Anterior cingulate cortex (tissue), 58 donors: Measurements from ENCODE around the gene KLHL40.

Experiments used
- DNase-seq, 58 donors: peaks; one replicate each; lab custom pipeline; 2025; lab: John Stamatoyannopoulos, UW

Gene KLHL40

GRCh38 chr3:42667096-42667522 lies 18.2 kb upstream of the KLHL40 start:
- DNase-seq: no peak

GRCh38 chr3:42667523-42668412 lies 17.6 kb upstream of the KLHL40 start:
- DNase-seq: no peak

- no peak for DNase-seq
Observed at GRCh38 chr3:42668413-42668760, 16.9 kb upstream of the KLHL40 start.

GRCh38 chr3:42668793-42669217 lies 16.5 kb upstream of the KLHL40 start:
- DNase-seq: no peak

DNA sequence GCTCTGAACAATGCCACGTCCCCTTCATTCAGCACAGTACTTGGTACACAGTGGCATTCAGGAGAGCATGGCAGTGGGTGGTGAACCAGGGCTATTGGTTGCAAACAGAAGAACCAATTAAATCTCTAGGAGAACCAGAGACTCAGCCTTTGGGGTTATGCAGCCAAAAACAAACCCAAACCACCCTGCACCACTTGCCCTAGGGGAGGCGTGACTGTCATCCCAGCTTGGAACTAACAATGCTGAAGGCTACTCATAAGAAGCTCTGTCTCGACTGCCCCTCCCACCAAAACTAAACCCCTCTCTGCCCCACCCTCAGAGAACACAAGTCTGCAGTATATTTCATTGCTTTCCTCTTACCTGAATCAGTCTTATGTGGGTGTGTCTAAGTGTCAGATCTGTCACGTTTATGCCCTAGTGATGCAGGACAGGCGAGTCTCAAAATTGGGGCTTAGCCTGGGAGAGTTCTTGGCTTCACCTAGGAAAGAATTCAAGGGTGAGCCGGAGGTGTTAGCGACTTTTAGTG lies 15.2 kb upstream of the KLHL40 start:
- no peak for DNase-seq

DNA sequence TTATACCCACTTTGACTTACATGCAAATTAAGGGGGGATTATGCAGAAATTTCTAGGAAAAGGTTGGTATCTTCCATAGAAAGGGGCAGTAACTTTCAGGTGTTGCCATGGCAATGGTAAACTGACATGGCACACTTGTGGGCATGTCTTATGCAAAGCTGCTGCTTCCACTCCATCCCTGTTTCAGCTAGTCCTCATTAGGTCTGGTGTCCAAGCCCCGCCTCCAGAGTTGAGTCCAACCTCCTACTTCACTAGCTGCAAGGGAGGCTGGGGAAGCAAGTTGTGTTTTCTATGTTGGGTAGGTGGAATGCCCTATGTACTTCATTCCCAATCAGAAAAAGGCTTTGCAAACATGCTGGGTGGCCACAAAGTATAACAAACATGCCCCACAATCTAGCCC lies 14.7 kb upstream of the KLHL40 start:
- DNase-seq: no peak

DNA sequence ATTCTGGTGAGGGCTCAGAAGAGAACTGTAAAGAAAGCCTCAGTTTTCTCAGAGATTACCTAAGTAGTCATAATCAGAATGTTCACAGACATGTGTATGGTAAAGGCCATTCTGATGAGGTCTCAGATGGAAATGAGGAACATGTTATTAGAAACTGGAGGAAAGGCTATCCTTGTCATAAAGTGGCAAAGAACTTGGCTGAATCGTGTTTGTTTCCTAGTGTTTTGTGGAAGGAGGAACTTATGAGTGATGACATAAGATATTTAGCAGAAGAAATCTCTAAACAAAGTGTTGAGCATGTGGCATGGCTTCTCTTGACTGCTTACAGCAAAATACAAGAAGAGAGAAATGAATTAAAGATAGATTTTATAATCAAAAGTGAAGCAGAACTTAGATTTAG lies 12.8 kb upstream of the KLHL40 start:
- no peak for DNase-seq

DNA sequence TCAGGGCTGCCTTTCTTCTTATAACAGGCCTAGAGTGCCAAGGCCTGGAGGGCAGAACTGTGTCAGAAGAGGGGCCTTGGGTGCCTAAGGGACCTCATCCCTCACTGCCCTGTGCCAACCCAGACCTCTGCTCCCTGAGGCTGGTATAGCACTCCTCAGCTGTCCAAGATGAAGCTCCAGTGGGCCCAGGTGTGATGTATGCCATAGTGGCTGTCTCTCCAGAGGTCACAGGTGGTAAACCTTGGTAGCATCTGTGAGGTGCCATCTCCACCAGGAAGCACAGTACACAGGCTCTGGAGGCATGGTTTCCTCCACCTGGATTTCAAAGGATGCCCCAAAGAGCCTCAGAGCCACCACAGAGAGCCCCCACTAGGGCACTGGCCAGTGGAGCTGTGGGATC lies 12.3 kb upstream of the KLHL40 start:
- DNase-seq: no peak

GRCh38 chr3:42674146-42674545 lies 11.2 kb upstream of the KLHL40 start:
- DNase-seq: no peak

- no peak for DNase-seq
Observed at GRCh38 chr3:42675909-42676308, 9.4 kb upstream of the KLHL40 start.

- DNase-seq: no peak
Observed at GRCh38 chr3:42678447-42678846, 6.9 kb upstream of the KLHL40 start.

- DNase-seq: no peak
Observed at GRCh38 chr3:42680271-42680670, 5.1 kb upstream of the KLHL40 start.

GRCh38 chr3:42680806-42681205 lies 4.5 kb upstream of the KLHL40 start:
- DNase-seq: no peak

DNA sequence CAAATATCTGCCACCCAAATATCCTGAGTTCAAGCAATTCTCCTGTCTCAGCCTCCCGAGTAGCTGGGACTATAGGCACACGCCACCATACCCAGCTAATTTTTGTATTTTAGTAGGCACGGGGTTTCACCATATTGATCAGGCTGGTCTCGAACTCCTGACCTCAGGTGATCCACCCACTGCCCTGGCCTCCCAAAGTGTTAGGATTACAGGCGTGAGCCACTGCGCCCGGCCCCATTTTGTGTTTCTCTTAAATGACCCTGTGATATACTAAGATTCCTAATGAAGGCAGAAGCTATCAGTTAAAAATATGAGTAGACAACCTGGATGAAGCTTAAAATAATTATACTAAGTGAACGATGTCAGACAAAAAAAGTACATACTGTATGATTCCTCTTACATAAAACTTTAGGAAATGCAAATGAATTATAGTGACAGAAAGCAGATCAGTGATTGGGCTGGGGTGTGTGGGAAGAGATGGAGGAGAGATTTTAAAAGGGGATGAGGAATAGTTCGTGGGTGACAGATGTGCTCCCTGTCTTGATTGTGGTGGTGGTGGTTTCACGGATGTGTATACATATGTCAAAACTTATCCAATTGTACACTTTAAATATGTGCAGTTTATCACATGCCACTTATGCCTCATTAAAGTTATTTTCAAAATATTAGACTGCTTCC lies 3.8 kb upstream of the KLHL40 start:
- DNase-seq: no peak

DNA sequence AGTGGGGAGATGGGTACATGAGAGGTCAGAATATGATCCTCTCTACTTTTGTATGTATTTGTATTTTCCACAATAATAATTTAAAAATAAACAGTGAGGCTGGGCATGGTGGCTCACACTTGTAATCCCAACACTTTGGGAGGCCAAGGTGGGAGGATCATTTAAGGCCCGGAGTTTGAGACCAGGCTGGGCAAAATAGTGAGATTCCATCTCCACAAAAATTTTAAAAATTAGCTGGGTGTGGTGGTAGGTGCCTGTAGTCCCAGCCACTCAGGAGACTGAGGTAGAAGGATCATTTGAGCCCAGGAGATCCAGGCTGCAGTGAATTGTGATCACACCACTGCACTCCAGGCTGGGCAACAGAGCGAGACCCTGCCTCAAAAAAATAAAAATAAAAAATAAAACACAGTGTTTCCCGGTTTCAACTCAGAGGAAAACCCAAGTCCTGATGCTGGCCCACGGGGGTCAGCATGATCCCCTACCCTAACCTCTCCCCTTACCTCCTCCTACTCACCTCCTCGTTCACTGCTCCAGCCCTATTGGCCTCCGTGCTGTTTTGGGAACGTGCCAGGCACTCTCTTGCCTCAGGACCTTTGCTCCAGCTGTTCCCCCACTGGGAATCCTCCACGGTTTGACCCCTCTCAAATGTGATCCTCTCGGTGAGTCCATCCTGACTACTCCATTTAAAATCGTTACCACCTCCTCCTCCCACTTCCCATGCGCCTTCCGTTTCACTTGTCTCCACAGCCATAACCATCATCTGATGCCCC lies 2.9 kb upstream of the KLHL40 start:
- no peak for DNase-seq

GRCh38 chr3:42683875-42684598 lies 1.3 kb upstream of the KLHL40 start:
- DNase-seq: peak in 40 of 58 donors; percentile 19 to 84 (median 54)

GRCh38 chr3:42684632-42685362 lies 540 bp upstream of the KLHL40 start:
- DNase-seq: no peak

DNA sequence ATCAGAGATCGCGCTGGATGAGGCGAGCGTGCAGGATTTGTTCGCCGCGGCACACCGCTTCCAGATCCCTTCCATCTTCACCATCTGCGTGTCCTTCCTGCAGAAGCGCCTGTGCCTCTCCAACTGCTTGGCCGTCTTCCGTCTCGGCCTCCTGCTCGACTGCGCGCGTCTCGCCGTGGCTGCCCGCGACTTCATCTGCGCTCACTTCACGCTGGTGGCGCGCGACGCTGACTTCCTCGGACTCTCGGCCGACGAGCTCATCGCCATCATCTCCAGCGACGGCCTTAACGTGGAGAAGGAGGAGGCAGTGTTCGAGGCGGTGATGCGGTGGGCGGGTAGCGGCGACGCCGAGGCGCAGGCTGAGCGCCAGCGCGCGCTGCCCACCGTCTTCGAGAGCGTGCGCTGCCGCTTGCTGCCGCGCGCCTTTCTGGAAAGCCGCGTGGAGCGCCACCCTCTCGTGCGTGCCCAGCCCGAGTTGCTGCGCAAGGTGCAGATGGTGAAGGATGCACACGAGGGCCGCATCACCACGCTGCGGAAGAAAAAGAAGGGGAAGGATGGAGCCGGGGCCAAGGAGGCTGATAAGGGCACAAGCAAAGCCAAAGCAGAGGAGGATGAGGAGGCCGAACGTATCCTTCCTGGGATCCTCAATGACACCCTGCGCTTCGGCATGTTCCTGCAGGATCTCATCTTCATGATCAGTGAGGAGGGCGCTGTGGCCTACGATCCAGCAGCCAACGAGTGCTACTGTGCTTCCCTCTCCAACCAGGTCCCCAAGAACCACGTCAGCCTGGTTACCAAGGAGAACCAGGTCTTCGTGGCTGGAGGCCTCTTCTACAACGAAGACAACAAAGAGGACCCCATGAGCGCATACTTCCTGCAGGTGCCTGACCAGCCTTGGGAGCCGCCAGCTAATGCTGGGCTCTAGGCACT lies 819 bp downstream of the KLHL40 start:
- DNase-seq: no peak
